Prostate gland (tissue), 2 donors: ENCODE measurements around the gene MYOZ2.

Experiments
- POLR2AphosphoS5 ChIP-seq: sonication (generic); formaldehyde crosslinking; IDR thresholded peaks from one replicate; pipeline ENCODE4 v1.6.1; 2017; ENCODE audit warnings: antibody characterized with exemption
- TF ChIP-seq, protein P1 (sequence below), 4 experiments: fragments of 200-600 bp in 2 of 4; fragments of 450-650 bp in 2 of 4; sonication (generic) in 2 of 4; IDR thresholded peaks; 1 replicate in 3 of 4; 2 replicates in 1 of 4; pipeline ENCODE4 v1.5.1; 2016 to 2019; ENCODE audit warnings: antibody characterized with exemption in 4 of 4, mild to moderate bottlenecking in 2 of 4, moderate library complexity in 2 of 4

DNA sequence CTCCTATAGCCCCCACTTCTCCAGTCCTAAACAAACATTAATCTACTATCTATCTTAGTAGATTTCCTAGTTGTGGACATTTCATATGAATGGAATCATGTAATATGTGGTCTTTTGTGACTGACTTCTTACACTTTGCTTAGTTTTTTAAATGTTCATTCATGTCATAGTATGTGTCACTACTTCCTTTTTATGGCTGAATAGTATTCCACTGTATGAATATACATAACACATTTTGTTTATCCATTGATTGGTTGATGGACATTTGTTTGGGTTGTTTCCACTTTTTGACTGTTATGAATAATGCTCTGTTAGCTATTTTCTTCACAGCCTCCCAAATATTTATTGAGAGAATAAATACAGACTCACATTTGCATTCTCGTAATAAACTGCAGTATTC is 96.7 kb downstream of the MYOZ2 start:
- TF ChIP-seq, protein P1, sequence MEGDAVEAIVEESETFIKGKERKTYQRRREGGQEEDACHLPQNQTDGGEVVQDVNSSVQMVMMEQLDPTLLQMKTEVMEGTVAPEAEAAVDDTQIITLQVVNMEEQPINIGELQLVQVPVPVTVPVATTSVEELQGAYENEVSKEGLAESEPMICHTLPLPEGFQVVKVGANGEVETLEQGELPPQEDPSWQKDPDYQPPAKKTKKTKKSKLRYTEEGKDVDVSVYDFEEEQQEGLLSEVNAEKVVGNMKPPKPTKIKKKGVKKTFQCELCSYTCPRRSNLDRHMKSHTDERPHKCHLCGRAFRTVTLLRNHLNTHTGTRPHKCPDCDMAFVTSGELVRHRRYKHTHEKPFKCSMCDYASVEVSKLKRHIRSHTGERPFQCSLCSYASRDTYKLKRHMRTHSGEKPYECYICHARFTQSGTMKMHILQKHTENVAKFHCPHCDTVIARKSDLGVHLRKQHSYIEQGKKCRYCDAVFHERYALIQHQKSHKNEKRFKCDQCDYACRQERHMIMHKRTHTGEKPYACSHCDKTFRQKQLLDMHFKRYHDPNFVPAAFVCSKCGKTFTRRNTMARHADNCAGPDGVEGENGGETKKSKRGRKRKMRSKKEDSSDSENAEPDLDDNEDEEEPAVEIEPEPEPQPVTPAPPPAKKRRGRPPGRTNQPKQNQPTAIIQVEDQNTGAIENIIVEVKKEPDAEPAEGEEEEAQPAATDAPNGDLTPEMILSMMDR (IDR thresholded peaks at IDR 0.05), result no peak
- TF ChIP-seq POLR2AphosphoS5, result no peak
